ENCODE measurements around the gene USP49.

USP49 gene

GRCh38 chr6:41805830-41806774 is 89.1 kb downstream of the USP49 start:
- no peak for DNase-seq

- no peak for DNase-seq
Measured at GRCh38 chr6:41801380-41801779, 93.8 kb downstream of the USP49 start.

DNA sequence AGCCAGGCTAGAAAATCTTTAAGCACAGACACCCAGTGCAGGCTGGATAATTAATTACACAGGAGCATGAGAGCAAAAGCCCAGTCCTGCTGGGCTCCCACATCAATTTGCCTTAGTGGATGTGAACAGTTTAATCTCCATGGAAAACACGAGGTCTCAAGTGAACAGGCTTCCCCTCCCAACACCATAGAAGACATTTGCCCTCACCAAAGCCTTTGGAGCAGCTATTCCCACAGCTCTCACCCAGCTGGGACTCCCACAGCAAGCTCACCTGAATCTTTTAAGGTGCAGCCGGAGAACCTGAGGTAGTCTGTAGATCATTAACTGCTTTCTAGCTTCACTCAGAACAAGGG is 95.6 kb downstream of the USP49 start:
- DNase-seq, result no peak

- no peak for DNase-seq
Measured at GRCh38 chr6:41798901-41799558, 96.1 kb downstream of the USP49 start.

- DNase-seq, result no peak
Measured at GRCh38 chr6:41796474-41796873, 98.7 kb downstream of the USP49 start.

DNA sequence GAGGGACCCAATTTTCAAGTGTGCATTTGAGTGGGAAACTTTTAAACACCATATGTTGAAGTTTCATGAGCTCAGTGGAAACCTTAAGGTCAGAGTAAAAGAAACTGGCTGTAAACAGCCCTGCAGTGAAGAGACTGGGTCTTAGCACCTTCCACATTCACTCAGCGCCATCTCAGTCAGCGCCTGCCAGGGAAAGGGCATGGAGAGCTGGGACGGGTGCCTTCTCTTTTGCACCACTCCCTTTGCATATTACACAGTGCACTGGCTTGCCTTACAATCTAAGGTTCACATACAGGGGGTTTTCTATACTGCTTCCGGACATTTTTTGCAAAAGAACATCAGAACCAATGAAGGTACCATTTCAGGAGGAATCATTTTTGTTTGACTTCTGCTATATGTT is 103.2 kb downstream of the USP49 start:
- no peak for DNase-seq

- DNase-seq, result no peak
Measured at GRCh38 chr6:41791305-41791704, 103.9 kb downstream of the USP49 start.

DNA sequence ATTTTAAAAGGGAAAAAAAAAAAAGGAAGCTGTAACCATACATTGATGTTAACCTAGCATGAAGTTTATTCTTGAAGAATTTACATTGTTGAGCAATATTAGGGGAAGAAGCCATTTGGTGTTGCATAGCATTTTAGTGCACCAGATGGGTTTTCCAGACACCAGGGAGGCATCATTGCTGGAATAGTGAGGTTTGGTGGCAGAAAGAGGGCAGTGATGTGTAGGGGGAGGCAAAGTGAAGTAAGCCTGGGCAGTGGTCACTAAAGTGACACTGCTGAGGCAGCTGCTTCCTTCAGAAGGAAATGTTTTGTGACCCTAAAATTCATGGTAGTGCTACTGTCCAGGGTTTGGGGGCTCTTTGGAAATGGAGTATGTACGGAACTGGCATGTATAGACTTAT is 105.1 kb downstream of the USP49 start:
- DNase-seq, result no peak

- DNase-seq, result no peak
Measured at GRCh38 chr6:41789390-41789724, 105.8 kb downstream of the USP49 start.

GRCh38 chr6:41787219-41787917 is 107.8 kb downstream of the USP49 start, which contains the start of gene TOMM6:
TOMM6 (plus strand) TSS chr6:41787694; CDS start chr6:41787698, 4 bp downstream.
- DNase-seq, result peak; percentile 96

- DNase-seq, result peak; percentile 93
Measured at GRCh38 chr6:41786451-41787218, 108.5 kb downstream of the USP49 start.

DNA sequence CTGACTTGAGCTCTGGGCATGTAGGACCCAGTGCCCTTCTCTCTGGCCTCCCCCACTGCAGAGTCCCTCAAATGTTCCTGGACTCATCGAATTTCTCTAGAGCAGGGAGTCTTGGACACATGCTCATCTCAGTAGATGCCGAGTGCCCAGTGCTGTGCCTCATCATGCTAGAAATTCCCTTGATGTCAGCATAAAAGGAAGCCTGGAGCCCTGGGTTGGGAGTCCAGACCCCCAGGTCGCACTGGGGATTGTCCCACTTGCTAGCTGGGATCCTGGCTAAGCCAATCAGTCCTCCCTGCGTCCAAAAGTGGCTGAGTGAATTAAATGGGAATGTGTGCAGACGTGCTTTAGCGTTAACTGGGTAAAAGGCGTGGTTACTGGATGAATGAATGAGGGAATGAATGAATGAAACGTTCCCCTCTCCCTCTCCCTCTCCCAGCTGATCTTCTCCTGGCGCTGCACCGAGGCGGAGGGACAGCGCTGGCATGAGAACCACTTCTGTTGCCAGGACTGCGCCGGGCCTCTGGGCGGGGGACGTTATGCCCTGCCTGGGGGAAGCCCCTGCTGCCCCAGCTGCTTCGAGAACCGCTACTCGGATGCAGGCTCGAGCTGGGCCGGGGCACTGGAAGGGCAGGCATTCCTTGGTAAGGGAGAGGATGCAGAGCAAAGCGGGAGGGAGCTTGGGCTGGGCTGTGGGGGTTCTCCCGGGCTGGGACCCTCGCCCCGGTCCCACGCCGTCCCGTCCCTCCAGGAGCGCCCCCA is 109.3 kb downstream of the USP49 start:
- DNase-seq, result peak; percentile 33

DNA sequence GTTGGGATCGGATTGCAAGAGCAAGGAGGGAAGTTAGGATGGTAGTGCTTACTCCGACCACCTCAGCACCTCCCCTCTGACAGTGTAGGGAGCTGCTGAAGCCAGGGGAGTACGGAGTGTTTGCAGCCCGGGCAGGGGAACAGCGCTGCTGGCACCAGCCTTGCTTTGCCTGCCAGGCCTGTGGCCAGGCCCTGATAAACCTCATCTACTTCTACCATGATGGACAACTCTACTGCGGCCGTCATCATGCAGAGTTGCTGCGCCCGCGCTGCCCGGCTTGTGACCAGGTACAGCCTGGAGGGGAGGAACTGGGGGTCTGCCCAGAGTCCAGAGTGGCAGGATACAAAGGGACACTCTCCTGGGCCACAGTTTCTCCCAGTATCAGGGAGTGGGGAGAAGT is 109.9 kb downstream of the USP49 start:
- no peak for DNase-seq

- no peak for DNase-seq
Measured at GRCh38 chr6:41784581-41785171, 110.5 kb downstream of the USP49 start.

- no peak for DNase-seq
Measured at GRCh38 chr6:41783106-41783780, 111.9 kb downstream of the USP49 start.

DNA sequence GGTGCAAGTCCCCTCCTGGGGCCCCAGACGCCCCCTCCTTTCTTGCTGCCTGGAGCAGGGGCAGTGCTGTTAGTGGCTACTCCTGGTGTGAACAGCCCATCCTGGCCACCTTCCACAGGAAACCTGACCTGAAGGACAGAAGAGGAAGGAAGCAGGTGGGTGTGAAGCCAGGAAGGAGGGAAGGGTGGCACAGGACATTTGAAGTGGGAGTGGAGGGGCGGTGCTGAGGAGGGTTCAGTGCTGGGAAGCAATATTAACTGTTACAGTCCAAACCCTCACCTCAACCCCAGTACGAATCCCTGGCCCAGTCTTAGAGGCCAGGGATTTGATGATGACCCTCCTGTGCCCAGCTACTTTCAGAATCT is 113.8 kb downstream of the USP49 start:
- no peak for DNase-seq

GRCh38 chr6:41780551-41781365 is 114.4 kb downstream of the USP49 start, which contains the start of gene PRICKLE4:
PRICKLE4 (plus strand) TSS chr6:41780782; CDS start chr6:41783474, 2,692 bp downstream.
- DNase-seq, result no peak

- peak; percentile 100 for DNase-seq
Measured at GRCh38 chr6:41779788-41780550, 115.2 kb downstream of the USP49 start, which contains the start of gene FRS3. FRS3 (minus strand) TSS chr6:41779900; CDS start chr6:41776987, 2,913 bp downstream.

- no peak for DNase-seq
Measured at GRCh38 chr6:41779336-41779735, 115.8 kb downstream of the USP49 start.
